Mucosa of rectum (tissue), 2 donors: ENCODE measurements around the gene IPO9.

Experiments used
- H3K27ac ChIP-seq, 2 donors: one replicate each; pipeline ENCODE4 v1.7.0; 2013; ENCODE audit warnings: inconsistent platforms in 2 of 2, low read depth in 2 of 2, low read length in 2 of 2
- H3K27me3 ChIP-seq, 2 donors: one replicate each; pipeline ENCODE4 v1.7.0; 2013; ENCODE audit warnings: low read length in 2 of 2; ENCODE audit not compliant: control insufficient read depth in 2 of 2, insufficient read depth in 2 of 2
- H3K36me3 ChIP-seq, 2 donors: one replicate each; pipeline ENCODE4 v1.7.0; 2013; ENCODE audit warnings: low read length in 2 of 2; ENCODE audit not compliant: control insufficient read depth in 2 of 2, insufficient read depth in 2 of 2
- H3K4me1 ChIP-seq, 2 donors: one replicate each; pipeline ENCODE4 v1.7.0; 2013; ENCODE audit warnings: low read length in 2 of 2, mild to moderate bottlenecking in 1 of 2; ENCODE audit not compliant: control insufficient read depth in 2 of 2, insufficient read depth in 2 of 2
- H3K4me3 ChIP-seq, 2 donors: one replicate each; pipeline ENCODE4 v1.7.0; 2013; ENCODE audit warnings: low read length in 2 of 2
- H3K9ac ChIP-seq, 2 donors: one replicate each; pipeline ENCODE4 v1.7.0; 2013; ENCODE audit warnings: low read length in 2 of 2, low read depth in 1 of 2, mild to moderate bottlenecking in 1 of 2
- H3K9me3 ChIP-seq, 2 donors: one replicate each; pipeline ENCODE4 v1.7.0; 2013; ENCODE audit warnings: low read length in 2 of 2; ENCODE audit not compliant: control insufficient read depth in 2 of 2
- donor health status: healthy.
- donor health status: Normal muscosa, but diverticular disease.

Gene IPO9

DNA sequence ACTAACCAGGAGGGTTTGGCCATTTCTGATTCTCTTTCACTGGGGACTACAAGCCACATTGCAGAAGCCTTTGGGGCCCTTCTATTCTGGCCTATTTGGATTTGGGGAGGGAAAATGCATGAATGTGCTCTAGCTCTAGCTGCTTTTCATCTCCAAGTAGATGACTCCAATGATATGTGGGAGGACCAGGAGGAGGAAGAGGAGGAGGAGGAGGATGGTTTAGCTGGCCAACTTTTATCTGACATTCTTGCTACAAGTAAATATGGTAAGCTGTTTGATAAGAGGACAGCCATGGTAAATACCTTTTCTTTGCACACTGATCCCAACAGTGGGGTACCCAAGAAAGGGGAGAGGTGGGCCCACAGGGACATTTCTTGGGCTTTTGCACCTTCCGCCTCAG lies 45.7 kb downstream of the IPO9 start:
- H3K27me3 ChIP-seq = no peaks in the 10 kb centered on the region
- peaks cover 0 to 2% of the 10 kb centered on the region in 2 donors for H3K4me1 ChIP-seq
- no peak overlapping the region for H3K4me3 ChIP-seq
- peaks cover 43 to 54% of the 10 kb centered on the region in 2 donors for H3K36me3 ChIP-seq
- H3K9me3 ChIP-seq = no peaks in the 10 kb centered on the region
- no peak overlapping the region for H3K9ac ChIP-seq
- no peak overlapping the region for H3K27ac ChIP-seq

DNA sequence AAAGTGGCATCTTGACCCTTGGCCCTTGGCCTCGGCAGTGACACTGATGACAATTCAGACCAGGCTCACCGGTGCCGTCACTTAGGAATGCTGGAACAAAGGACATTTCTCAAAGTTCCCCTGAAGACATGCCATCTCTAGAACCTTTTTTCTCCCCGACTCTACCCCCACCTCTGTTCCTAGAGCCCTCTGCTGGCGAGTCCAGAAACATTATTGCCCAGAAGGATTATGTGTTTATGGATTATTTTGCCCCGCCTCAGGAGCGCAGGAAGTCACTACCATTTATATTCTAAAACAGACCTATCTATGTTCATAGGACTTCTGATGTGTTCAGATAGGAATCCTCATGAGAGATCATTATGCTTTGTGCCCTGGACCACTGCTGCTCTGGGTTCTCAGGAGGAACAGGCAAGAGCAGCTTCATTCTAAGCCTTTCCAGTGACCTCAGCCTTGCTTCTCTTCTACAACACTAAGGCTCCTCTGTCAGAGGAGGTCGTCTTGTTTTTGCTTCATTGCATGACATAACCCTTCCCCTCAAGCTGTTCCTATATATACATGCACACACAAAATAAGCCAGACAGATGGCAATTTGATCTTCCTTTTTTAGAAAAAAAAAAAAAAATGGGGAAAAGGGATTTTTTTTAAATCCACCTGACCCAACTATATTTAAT lies 47.3 kb downstream of the IPO9 start:
- Histone ChIP-seq H3K4me1 (peaks cover 0 to 2% of the 10 kb centered on the region in 2 donors), H3K27me3 (no peaks in the 10 kb centered on the region), H3K27ac (no peak overlapping the region), H3K9ac (no peak overlapping the region), H3K36me3 (peaks cover 28 to 40% of the 10 kb centered on the region in 2 donors), H3K9me3 (no peaks in the 10 kb centered on the region), H3K4me3 (no peak overlapping the region)

DNA sequence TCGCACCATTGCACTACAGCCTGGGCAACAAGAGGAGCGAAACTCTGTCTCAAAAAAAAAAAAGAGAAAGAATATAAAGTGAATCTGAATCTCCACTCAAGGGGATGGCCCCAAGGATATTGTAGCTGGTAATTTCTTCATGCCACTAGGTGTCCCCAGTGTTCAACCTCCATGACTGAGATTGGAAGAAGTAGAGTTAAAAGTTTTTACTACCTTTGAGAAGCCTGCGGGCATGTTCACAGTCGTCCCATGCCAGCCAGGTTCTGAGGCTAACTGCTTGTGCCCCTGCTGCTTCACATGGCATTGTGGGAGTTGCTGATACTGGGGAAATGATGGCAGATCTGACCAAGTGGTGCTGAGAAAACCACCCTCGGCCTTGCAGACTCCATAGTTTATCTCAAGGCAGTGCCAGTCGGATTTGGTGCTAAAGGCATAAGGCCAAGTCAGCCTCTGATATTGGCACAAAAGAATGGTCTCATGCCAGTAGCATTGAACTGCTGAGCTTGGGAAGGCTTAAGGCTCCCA lies 49.0 kb downstream of the IPO9 start:
- no peaks in the 10 kb centered on the region for H3K9me3 ChIP-seq
- H3K36me3 ChIP-seq = peaks cover 13 to 24% of the 10 kb centered on the region in 2 donors
- no peak overlapping the region for H3K4me3 ChIP-seq
- H3K4me1 ChIP-seq = peaks cover 0 to 2% of the 10 kb centered on the region in 2 donors
- H3K27me3 ChIP-seq = no peaks in the 10 kb centered on the region
- no peak overlapping the region for H3K27ac ChIP-seq
- H3K9ac ChIP-seq = no peak overlapping the region

DNA sequence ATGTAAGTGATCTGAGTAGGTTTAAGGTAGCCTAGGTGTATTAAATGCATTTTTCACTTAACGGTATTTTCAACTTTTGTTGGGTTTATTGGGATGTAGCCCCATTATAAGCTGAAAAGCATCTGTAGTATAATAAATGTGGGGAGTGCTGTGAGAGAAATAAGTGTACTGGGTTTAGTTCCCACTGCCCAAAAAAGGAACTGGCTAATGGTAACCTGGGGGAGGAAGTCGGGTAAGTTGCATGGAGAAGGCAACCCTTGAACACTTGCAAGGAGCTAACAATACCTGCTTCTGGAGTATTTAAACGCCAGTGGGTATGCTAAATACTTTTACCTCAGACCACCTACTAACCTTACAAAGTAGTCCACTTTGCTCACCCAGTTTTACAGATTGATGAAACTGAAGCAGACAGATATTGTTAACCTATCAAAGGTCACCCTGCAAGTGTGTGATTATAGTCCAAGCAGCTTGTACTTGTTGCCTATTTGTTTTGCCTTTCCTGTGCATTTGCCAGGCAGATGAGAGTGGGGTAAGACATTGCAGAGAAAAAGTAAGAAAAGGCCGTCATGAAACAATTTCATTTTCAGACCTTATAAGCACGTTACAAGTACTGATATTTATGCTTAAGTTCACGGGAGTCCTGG lies 52.1 kb downstream of the IPO9 start:
- Histone ChIP-seq H3K27me3 (peaks cover 2 to 4% of the 10 kb centered on the region in 2 donors), H3K4me1 (peaks cover 0 to 2% of the 10 kb centered on the region in 2 donors), H3K27ac (no peak overlapping the region), H3K9me3 (no peaks in the 10 kb centered on the region), H3K4me3 (no peak overlapping the region), H3K36me3 (peaks cover 0 to under 1% of the 10 kb centered on the region in 2 donors), H3K9ac (no peak overlapping the region)

DNA sequence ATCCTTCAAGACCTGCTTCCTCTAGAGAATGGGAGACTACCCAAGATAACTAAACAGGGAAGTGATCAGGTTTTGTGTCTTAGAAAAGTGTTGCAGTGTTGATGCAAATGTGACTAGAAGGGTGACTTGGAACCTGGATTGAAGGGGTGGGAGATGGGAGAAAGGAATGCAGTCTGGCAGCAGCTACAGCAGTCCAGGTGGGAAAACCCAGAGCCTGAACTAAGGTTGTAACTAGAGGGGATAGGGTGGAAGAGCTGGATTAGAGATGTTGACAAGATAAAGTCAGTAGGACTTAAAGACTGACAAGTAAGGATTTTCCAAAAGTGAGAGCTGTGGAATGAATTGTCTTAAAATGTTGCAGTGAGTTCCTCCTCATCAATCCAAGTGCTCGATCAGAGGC lies 52.7 kb downstream of the IPO9 start:
- Histone ChIP-seq H3K4me1 (peaks cover 0 to 2% of the 10 kb centered on the region in 2 donors), H3K27ac (no peak overlapping the region)

DNA sequence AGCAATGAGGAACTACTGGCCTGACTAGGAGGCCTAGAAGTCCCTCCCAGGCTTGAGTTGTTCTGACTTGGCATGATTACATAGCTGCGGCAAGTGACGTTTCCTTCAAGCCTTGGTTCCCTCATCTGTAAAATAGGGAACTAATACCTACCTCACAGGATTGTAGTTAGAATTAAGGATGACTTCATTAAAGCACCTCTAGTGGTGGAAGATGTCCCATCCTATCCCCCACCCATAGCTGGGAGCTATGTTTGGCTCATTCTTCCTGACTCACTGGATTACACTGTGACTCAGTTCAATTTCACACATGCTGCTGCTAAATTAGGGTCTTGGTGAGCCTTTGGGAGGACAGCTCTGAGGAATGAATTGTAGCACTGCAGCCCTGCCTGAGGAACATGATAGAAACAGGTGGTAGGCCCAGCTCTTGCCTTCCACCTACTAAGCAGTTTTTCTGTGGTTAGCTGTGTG lies 53.7 kb downstream of the IPO9 start:
- H3K27me3 ChIP-seq = peaks cover 8 to 16% of the 10 kb centered on the region in 2 donors
- no peaks in the 10 kb centered on the region for H3K36me3 ChIP-seq
- H3K4me1 ChIP-seq = peaks cover 0 to 2% of the 10 kb centered on the region in 2 donors
- H3K27ac ChIP-seq = no peak overlapping the region
- H3K9me3 ChIP-seq = no peaks in the 10 kb centered on the region
- no peak overlapping the region for H3K9ac ChIP-seq
- H3K4me3 ChIP-seq = no peak overlapping the region

More for the DNA sequence above, 52.7 kb downstream of the IPO9 start:
- Histone ChIP-seq H3K4me3 (no peak overlapping the region), H3K27me3 (peaks cover 2 to 5% of the 10 kb centered on the region in 2 donors), H3K9me3 (no peaks in the 10 kb centered on the region), H3K9ac (no peak overlapping the region), H3K36me3 (no peaks in the 10 kb centered on the region)

DNA sequence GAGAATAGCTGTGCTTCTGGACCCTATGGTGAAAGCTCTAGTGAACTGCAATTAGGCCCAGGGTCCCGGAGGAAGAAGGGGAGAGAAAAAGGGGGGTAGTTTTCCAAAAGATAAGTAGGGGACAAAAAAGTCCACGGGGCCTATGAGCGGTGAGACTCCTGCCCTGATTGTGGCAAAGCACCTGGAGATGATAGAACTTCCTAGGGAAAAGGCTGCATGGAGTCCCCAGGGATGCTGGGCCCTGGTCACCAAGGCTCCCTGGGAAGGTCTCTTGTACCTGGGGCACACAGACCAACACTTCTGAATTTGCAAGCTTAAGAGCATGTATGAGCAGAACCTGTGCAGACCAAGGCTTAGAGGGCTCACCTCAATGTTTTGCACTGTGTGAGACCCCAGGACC lies 54.3 kb downstream of the IPO9 start:
- no peaks in the 10 kb centered on the region for H3K4me1 ChIP-seq
- no peak overlapping the region for H3K9ac ChIP-seq
- no peak overlapping the region for H3K27ac ChIP-seq
- peaks cover 14 to 21% of the 10 kb centered on the region in 2 donors for H3K27me3 ChIP-seq
- H3K9me3 ChIP-seq = no peaks in the 10 kb centered on the region
- H3K4me3 ChIP-seq = no peak overlapping the region
- H3K36me3 ChIP-seq = no peaks in the 10 kb centered on the region

DNA sequence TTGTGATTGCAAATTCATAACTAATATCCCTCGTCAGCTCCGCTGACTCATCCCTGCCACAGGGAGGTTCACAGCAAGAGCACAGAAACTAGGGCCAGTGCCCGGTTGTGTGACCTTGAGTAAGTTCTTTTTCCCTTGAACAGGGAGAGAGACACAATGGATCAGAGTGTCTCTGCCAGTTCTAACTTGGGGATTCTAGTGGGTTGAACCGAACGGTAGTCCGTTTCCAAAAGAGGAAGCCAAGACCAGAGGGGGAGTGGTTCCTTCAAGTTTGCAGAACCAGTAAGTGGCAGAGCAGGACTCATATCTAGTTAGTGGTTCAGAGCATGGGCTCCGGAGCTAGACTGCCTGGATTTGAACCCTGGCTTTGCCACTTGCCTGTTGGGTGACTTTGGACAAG lies 54.8 kb downstream of the IPO9 start:
- H3K36me3 ChIP-seq = no peaks in the 10 kb centered on the region
- H3K27me3 ChIP-seq = peaks cover 14 to 24% of the 10 kb centered on the region in 2 donors
- H3K4me3 ChIP-seq = no peak overlapping the region
- peaks cover under 1 to 4% of the 10 kb centered on the region in 2 donors for H3K4me1 ChIP-seq
- no peak overlapping the region for H3K9ac ChIP-seq
- no peaks in the 10 kb centered on the region for H3K9me3 ChIP-seq
- H3K27ac ChIP-seq = no peak overlapping the region

DNA sequence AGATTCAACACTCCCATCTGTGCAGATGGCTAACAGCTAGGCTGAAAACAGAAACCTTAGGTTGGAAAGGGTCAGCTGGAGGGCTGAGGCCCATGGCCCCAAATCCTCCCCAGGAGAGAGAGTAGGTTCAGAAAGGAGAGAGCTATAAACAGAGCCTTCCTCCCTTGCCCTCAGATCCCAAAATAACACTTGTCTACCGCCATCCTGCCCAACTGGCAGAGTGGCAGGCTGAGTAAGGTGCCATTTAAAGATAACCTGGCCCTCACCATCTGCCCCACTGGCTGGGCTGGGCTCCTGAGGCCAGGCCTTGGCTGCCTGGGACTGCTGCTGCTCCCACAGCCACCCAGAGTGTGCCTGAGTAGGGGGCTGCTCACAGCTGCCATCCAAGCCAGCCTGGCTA lies 55.5 kb downstream of the IPO9 start:
- Histone ChIP-seq H3K4me1 (peaks cover 6 to 9% of the 10 kb centered on the region in 2 donors), H3K9me3 (no peaks in the 10 kb centered on the region), H3K27ac (no peak overlapping the region), H3K36me3 (no peaks in the 10 kb centered on the region), H3K9ac (no peak overlapping the region), H3K4me3 (no peak overlapping the region), H3K27me3 (peaks cover 16 to 27% of the 10 kb centered on the region in 2 donors)

DNA sequence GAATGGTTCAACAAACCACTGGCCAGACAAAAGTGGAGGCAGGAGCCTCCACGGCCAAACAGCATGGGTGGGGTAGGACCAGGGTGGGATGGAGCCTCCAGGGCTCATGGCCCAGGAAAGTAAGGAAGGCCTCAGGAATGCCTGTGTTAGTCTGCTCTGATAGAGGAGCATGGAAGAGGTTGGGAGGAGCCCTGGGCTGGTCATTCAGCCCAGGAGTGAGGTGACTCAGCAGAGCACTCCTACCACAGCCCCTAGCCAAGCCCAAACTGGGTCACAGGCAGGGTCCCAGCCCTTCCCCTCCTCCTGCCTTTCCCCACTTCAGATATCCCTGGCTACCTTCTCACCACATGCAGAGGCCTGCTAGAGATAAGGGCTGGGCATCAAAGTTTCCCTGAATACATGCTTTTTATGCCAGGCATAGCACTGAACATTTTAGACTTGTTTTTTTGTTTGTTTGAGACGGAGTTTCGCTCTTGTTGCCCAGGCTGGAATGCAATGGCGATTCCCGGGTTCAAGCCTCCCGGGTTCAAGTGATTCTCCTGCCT lies 56.6 kb downstream of the IPO9 start:
- H3K4me3 ChIP-seq = no peak overlapping the region
- H3K36me3 ChIP-seq = no peaks in the 10 kb centered on the region
- H3K9me3 ChIP-seq = no peaks in the 10 kb centered on the region
- H3K27ac ChIP-seq = no peak overlapping the region
- peaks cover 6 to 12% of the 10 kb centered on the region in 2 donors for H3K4me1 ChIP-seq
- no peak overlapping the region for H3K9ac ChIP-seq
- peaks cover 21 to 31% of the 10 kb centered on the region in 2 donors for H3K27me3 ChIP-seq
